SKM-1 (cell line): ENCODE data around the gene PIM3.

Source experiments
- DNase-seq: peaks from one replicate; lab custom pipeline; 2025; ENCODE audit not compliant: unreplicated experiment; lab: John Stamatoyannopoulos, UW

Gene PIM3

DNA sequence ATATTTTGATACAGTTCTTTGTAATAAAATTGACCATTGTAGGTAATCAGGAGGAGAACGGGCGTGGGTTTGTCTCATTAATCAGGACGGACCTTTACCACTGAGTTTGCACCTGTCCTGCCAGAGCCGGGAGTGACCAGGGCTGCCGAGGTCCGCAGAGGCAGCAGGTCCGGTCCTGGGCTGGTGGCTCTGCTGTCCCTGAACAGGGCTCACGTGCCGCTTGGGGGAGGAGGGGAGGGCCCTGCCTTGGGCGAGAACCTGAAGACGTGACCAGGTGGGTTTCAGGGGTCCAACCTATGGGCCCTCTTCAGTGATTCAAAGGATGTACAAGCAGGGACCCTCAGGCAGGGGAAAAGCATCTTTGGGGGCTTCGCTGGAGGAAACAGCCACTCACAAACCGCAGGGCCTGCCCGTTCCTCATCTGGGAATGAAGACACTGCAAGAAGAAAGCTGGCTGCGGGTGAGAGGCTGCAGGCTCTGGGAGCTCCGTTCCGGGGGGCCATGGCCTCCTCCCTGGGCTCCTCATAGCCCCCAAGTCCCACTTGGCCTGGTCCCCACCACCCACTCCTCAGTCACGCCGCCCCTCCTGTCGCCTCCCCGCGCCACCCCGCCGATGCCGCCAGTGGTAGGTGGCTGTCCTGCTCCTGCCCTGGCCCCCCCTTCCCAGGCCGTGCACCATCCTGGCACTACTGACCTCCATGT is 32.9 kb upstream of the PIM3 start:
- DNase-seq, result no peak

DNA sequence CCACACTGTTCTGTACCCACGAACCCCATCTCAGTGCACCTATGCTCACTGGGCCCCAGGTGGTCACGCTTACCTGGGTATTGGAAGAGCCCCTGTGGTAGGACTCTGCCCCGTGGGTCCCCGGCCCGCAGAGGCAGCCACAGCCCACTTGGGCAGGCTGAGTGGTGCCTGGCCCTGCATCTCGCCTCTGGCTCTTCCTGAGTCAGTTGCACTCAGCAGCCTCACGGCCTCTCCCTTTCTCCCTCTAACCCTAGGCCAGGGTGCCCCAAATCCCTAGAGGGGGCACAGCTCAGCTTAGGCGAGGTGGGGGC is 32.4 kb upstream of the PIM3 start:
- DNase-seq, result no peak

- no peak for DNase-seq
These were observed 31.9 kb upstream of the PIM3 start for GRCh38 chr22:49928555-49929210.

DNA sequence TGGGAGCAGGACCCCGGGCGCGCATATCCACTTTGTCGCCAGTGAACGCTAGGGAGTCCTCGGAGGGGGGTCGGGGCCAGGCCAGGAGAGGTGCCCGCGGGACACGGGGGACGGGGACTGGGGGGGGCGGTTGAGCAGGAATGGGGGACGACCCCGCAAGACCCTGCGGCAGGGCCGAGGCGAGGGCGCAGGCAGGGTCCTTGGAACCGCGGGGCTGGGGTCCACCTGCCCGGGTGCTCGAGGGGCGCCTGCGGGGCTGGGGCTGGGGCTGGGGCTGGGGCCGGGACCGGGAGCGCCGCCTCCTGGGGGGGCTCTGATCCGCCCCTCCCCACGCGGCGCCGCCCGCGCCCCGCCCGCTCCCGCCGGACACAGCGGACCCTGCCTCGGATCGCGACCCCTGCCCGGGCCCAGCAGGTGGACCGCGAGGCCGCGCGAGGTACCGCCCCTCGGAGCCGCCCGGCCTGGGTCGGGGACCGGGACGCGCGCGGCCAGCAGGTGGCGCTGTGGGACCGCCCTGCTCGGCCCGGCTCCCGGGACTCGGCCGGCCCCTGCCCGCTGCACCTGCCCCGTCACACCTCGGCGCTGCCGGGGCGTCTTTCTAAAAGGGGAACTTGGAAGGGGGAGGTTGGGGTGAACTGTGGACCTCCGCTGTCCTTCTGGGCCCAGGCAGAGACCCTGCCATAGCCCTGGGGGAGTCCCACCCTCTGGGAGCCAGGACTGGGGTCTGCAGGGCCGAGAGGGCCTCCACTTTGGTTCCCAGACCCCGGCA is 31.2 kb upstream of the PIM3 start:
- peak; percentile 8 for DNase-seq

DNA sequence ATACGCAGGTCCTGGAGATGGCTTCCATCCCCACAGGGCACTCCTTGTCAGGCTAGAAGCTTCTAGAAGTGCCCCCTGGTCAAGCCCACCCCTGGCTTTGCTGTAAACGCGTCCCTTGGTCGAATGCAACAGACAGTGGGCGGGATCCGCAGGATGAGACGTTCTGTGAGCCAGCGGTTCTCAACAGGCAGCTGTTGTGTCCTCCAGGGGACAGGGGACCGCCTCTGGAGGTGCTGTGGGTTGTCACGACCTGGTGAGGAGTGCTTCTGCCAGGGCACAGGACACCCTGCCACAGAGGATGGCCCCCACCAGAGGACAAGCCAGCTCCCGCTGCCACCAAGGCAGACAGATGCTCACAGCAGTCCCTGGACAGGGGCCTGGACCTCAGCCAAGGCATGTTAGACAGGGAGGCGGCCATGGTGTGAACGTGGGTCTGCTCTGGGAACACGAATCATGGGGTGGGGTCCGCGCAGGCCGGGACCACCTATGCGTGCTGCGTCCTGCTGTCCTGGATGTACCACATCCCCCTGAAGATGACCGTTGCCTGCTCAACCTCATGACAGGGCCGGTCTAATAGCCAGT is 30.5 kb upstream of the PIM3 start:
- DNase-seq, result no peak

DNA sequence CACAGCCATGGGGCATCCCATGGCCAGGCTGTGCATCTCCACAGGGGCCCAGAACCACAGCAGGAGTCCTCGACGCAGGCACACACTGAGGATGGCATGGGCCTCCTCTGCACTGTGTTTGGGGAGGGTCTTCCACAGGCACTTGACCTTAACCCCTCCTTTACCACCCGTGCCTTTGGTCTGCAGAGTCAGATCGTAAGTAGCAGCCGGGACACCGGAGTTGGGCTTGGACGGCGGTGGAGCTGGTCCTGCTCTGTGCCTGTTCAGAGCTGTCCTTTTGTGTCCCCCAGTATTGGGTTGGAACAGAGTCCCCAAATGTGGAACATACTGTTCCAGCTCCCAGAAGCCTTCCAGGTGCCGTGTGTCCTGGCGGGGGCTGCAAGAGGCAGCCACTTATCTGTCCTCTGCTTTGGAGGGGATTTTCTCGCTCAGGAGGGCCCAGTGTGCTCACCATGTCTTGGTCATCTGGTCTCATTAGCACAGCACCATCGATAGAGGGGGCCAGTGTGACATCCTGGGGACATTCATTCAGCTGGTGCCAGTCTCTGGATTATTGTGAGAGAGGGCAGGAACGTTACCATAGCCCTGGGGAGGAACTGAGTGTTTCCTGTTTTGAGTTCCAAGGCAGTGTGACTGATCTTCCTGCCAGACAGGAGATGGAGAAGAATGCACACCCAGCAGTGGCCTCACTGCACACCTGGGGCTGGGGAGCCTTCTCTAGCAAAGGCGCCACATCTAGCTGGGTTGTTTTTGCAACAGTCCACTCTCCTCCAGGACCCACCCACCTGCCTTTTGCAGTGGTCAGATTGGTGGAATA is 29.8 kb upstream of the PIM3 start:
- peak; percentile 81 for DNase-seq

DNA sequence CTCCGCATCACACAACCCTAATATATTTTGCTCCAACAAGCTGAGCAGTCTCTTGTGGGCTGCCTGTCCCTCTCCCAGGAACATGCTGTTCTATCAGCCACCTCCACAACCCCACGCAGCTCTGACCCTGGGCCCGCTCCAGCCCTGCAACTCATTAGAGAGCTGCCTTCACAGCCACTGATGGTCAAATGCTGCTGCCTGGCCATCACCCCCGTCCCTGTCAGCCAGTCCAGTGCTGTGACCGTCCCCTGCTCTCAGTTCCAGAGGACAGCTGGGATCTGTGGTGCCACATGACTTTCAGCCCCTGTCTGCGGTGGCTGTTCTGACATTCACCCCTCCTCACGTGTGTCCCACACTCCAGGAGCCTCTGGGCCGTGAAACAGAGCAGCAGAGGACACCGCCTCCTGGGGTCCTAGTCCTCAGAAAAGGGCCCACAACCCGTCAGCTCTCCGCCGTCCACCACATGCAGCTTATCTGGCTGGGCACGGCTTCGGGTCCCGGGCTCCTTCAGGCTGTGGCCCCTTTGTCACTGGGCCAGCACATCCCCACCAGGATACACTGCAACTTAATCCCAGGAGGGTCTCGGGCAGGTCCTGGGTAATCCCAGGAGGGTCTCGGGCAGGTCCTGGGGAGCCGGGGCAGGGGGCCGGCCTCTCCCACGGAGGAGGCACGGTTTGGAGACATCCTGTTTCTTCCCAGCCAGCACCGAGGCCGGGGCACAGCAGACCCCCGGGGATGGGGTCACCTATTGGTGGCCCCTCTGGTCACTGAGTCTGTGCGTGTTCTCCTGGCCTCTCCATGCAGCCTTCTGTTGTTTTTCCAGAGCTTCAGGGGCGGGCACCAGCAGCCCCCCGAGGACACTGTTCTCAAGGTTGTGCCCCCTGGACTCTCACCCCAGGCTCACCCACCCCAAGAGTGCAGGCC is 27.1 kb upstream of the PIM3 start:
- no peak for DNase-seq

DNA sequence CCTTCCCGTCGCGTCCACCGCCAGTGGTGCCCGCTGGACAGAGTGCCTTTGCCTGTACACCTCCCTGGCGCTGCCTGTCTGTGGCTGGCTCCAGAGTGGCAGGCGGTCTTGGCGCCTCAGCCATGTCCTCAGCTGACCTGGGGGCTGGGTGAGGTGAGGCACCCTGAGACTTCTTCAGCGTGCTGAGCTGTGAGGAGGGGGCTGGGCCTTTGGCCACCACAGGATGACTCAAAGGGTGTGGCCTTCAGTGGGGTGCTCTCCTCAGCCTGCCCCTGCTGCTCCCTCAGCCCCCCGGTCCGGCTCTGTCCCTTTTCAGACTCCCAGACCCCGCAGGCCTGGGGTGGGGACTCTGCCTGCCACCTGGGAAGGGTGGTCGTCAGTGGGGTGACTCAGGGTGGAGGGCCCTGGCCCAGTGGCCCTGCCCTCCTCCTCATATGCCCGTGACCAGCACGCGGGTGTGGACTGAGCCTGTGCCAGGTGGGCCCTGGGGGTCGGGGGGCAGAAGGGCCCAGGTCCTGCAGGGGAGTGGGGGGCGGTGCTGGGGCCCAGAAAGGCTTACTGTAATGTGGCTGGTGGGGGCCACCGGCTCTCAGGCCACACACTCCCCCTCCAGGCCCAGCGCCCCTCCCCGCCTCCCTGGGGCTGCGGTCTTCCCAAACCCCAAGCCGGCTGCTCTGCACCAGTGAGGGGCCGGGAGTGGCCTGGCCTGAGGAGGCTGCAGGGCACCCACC is 26.2 kb upstream of the PIM3 start:
- no peak for DNase-seq

- DNase-seq, result peak; percentile 14
These were observed 25.5 kb upstream of the PIM3 start for GRCh38 chr22:49934891-49935557.

DNA sequence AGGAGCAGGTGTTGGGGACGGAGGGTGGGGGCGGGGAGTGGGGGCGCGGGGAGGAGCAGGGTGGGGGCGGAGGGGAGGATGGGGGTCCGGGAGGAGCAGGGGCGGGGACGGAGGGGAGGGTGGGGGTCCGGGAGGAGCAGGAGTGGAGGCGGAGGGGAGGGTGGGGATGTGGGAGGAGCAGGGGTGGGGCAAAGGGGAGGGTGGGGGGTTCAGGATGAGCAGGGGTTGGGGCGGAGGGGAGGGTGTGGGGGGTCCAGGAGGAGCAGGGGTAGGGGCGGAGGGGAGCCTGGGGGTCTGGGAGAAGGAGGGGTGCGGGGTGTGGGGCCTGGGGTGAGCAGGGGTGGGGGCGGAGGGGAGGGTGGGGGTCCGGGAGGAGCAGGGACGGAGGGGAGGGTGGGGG is 25.0 kb upstream of the PIM3 start:
- no peak for DNase-seq

- peak; percentile 79 for DNase-seq
These were observed 24.3 kb upstream of the PIM3 start for GRCh38 chr22:49936018-49936972.

DNA sequence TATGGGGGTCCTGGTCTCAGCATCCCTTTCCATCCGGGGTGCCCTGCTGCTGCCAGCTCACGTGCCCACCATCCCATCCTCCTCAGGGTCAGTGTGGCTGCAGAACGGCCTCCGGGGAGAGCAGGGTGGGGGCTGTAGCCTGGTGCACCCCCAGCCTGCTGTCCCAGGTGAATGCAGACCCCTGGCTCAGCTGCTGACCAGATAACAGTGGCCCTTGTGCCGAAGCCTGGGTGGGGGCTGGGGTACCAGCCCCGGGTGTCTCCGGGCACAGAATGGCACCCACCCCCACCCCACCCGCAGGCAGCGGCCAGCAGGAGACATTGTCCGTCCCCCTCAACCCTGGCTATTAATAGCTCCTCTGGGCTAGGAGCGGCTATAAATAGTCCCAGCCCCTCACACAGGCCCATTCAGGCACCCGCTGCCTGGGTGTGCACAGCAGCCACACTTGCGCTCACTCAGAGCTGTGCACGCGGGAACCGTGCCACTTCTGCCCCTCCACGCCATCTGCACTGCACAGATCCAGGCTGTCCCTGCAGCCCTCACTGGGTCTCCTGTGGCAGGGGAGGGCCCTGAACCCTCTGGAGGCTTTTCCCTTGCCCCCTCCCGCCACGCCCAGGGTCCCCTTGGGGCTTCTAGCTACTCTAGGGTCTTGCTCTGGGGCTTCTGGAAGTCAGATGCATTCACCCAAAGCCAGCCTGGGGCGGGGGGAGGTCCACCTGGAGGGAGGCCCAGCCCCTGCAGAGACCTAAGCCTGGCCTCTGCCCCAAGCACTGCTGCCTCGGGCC is 23.4 kb upstream of the PIM3 start:
- no peak for DNase-seq

- DNase-seq, result no peak
These were observed 22.6 kb upstream of the PIM3 start for GRCh38 chr22:49937758-49938564.

- DNase-seq, result no peak
These were observed 21.9 kb upstream of the PIM3 start for GRCh38 chr22:49938565-49939136.

DNA sequence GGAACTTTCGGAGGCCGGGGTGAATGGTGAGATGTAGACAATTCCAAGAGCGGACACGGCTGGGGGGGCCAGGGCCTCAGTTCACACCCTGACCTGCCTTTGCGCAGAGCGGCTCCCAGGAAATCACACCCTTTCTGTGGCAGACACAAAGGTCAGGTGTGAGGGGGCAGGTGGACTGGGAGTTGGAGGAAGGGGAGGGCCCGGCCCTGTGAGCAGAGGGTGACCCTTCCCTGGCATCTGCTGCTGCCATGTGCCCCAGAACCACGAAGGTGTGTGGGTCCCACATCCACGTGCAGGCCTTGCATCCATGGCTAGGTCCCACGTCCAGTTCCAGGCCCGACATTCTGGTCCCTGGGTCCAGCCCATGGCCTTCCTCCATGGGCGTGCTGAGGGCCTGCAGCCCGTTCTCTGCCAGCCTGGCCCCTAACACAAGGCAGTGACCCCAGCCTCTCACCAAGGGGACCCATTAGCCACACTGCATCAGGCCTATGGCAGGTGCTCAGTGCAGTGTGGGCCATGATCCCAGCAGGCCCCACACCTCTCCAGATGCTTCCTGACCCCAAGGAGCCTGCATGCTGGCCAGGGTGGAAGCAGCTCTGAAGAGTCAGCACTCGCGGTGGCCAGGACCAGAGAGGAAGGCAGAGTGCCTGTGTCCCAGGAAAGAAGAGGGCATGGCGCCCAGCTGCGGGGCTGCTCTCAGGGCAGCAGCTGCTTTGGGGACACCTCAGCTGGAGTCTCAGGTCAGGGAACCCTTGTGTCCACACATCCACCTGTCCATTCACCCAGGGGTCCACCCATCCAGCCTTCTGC is 18.9 kb upstream of the PIM3 start:
- DNase-seq, result no peak
